IPS-18c (cell line): Measurements from ENCODE around the gene WSCD2.

ENCODE experiments used
- H3K4me3 ChIP-seq: 2 replicates; pipeline ENCODE4 v1.7.0; 2013; ENCODE audit warnings: low read depth, mild to moderate bottlenecking, low read length, moderate library complexity; ENCODE audit not compliant: insufficient read depth
- H3K9me3 ChIP-seq: one replicate; pipeline ENCODE4 v1.6.1; 2013; ENCODE audit warnings: mild to moderate bottlenecking, low read length, moderate library complexity; ENCODE audit not compliant: control insufficient read depth, insufficient read depth

Gene WSCD2

GRCh38 chr12:108228746-108229145 lies 99.7 kb downstream of the WSCD2 start:
- Histone ChIP-seq H3K4me3 (no peak overlapping the region), H3K9me3 (no peaks in the 10 kb centered on the region)

- Histone ChIP-seq H3K4me3 (no peak overlapping the region), H3K9me3 (no peaks in the 10 kb centered on the region)
Measured at GRCh38 chr12:108231109-108231905, 102.2 kb downstream of the WSCD2 start.

DNA sequence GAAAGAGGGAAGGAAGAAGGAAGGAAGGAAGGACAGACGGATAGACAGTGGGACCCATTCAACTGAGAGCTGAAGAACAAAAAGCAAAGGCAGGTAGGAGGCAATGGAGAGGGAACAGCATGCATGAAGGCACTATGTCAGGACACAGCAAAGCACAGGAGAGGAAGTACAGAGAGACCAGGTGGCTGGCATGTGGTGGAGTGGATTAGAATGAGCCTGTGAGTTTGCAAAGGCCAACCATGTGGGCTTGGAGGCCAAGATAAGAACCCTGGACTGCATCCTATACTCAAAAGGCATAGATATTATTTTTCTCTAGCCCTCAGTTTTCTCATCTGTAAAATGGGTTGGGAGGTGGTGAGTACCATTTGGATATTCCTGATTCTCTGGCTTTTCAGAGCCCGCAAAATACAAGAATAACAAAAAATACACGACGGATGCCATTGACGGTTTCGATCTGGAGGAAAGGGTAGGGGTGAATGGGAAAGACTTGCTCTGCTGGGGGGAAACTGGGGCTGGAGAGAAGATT lies 102.9 kb downstream of the WSCD2 start:
- Histone ChIP-seq H3K4me3 (no peak overlapping the region), H3K9me3 (no peaks in the 10 kb centered on the region)

DNA sequence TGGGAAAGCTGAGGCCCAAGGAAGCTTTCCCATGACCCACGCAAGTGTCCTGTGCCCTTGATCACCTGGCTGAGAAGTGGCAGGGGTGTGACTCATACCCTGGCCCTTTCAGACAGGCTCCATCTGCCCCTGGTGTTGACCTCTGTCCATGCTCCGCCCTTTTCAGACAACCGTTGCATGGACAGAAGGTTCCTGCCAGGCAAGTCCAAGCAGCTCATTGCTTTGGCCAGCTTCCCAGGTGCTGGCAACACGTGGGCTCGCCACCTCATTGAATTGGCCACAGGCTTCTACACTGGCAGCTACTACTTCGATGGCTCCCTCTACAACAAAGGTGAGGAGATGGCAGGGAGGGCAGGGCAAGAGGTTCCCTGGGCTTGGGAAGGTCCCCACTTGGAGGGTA lies 103.5 kb downstream of the WSCD2 start:
- H3K4me3 ChIP-seq = no peak overlapping the region

DNA sequence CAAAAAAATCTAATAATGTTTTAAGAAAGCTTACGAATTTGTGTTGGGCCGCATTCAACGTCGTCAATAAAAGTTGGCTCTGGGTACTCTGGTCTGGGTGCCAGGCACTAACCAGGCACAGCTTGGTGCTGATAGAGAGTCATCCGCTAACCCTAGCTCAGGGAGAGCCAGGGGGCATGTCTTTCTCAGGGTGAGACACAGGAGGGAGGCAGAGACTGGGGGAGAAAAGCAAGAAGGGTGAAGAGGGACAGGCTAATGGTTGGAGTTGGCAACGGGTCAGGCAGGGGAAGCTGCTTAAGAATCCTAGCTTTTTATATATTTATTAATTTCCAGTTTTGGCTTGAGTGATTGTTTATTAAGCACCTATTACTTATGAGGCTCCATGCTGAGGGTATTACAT lies 105.1 kb downstream of the WSCD2 start:
- no peaks in the 10 kb centered on the region for H3K9me3 ChIP-seq
- H3K4me3 ChIP-seq = no peak overlapping the region

More for the DNA sequence above, 103.5 kb downstream of the WSCD2 start:
- no peaks in the 10 kb centered on the region for H3K9me3 ChIP-seq

DNA sequence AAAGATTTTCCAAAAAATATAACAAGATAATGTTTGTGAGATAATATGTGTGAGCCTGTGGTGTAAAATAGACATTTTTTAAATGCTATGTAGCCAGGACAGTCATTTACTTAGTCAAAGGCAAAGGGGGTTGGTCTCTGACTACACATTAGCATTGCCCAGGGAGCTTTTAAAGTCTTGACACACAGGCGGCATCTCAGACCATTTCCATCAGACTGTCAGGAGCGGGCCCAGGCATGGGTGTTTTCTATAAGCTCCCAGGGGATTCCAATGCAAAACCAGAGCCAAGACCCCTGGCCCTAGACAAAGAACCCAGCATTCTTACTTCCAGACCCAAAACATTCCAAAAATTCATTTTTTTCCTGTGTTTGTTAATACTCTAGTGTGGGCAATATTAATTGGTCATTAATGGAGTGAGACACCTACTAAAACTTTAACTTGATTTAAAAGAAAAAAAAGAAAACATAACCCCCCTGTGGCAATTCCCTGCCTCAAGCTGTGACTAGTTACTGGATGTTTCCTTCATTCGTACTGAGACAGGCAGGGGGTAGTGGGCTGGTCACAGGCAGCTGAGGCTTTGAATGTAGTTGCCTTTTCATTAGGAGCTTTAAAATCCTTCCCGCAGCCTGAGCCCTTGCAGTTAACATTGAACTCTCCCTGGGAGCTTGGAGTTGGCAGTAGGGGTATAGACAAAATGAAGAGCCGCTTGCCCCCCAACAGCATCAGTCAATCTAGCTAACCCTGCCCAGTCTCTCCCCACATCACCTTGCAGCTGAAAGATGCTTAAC lies 106.3 kb downstream of the WSCD2 start:
- Histone ChIP-seq H3K9me3 (no peaks in the 10 kb centered on the region), H3K4me3 (no peak overlapping the region)

GRCh38 chr12:108235985-108236263 lies 106.8 kb downstream of the WSCD2 start:
- no peaks in the 10 kb centered on the region for H3K9me3 ChIP-seq
- no peak overlapping the region for H3K4me3 ChIP-seq

DNA sequence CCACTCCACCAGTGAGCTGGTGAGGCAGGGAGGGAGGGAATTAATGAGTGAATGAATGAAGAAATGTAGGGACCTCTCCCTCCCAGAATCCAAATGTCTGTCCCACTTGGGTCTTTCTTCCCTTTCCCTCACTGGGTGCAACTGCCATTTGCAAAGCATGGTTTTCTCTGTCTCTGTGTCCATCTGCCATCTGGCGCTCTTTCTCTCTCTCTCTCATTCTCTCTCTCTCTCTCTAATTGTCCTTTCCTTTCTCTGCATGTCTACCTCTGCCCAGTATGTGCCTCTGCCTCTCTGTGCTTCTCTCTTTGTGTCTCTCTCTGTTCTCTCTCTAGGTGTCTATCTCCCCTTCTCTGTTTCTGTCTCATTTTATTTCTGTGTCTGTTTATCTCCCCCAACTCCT lies 107.3 kb downstream of the WSCD2 start:
- H3K4me3 ChIP-seq = no peak overlapping the region
- H3K9me3 ChIP-seq = no peaks in the 10 kb centered on the region

DNA sequence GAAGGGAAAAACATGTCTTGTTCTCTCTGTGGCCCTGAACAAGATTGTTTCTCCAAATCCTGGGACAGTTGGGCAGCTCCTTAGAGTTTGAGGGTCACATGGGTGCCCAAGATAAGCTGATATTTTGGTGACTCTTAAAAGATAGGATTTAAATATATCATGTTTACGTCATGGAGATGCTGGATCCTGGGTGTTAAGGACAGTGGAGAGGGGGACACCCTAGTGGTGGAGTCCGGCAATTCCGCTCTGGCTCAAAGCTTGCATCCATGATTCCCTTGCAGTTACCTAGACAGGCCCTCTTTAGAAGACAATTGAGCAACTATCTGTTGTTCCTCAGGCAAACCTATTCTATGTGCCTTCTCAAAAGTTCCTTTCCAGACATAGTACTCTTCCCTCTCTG lies 108.2 kb downstream of the WSCD2 start:
- H3K4me3 ChIP-seq = no peak overlapping the region
- no peaks in the 10 kb centered on the region for H3K9me3 ChIP-seq

DNA sequence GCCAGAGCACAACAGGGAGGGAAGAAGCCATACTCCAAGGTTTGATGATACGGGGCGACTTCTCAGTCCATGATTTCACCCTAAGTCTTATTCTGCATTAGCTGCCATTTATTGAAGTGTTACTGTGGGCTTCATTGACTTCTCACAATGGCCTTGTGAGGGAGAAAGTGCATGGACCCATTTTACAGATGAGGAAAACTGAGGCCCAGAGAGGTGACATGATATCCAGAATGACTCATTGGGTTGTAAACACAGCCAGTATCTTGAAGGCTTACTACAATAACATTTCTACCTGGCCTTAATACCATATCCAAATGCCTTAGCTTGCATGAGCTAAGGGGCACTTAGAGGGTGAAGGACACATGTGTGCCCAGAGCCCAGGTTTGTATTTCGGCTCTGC lies 109.4 kb downstream of the WSCD2 start:
- Histone ChIP-seq H3K4me3 (no peak overlapping the region), H3K9me3 (no peaks in the 10 kb centered on the region)

GRCh38 chr12:108239378-108239777 lies 110.3 kb downstream of the WSCD2 start:
- H3K9me3 ChIP-seq = no peaks in the 10 kb centered on the region
- H3K4me3 ChIP-seq = no peak overlapping the region

GRCh38 chr12:108240027-108240785 lies 111.1 kb downstream of the WSCD2 start:
- 0 out of 2 replicates have a peak overlapping the region, but pooled peaks have one; percentile 22 for H3K4me3 ChIP-seq
- H3K9me3 ChIP-seq = no peaks in the 10 kb centered on the region

DNA sequence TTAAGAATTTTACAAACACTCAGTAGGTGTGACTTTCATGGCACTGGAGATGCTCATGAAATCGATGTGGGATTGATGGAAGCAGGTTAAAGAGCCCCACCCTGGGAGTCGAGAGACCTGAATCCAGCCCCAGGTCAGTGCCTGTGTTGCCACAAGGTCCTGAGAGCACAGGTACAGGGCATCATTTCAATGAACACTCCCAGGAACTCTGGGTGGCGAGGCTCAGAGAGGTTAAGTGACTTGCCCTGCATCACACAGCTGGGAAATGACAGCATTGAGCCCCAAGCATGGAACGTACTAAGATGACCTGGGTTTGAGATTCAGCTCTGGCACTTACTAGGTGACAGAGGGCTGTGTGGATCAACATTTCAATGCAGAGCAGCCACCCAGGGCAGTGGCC lies 111.8 kb downstream of the WSCD2 start:
- Histone ChIP-seq H3K9me3 (no peaks in the 10 kb centered on the region), H3K4me3 (no peak overlapping the region)

DNA sequence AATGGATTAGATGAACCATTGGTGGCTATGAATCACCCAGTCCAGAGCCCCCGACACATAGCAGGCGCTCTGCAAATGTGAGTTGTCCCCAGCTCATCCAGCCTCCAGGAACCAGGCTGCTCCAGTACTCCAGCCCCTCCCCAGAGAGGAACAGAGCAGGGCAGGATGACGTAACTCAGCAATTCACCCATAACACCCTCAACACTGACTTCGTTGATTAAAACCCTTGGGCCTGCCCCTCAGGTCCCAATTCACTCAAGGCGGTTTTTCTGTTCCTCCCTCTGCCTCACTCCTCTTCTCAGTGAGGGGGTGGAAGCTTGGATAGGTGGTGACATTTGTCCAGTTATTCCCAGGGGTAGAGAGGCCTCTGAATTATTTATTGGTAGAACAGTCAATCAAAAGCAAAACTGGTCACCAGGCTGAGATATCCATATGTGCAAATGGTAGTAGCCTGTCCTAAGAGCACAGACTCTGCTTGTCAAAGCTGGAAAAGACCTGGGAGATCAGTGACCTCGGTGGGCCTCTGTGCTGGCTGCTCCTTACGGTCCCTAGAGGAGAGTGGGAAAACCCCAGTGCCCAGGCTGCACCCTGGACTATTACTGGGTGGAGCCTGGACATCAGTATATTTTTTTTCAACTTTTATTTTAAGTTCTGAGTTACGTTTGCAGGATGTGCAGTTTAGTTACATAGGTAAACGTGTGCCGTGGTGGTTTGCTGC lies 113.1 kb downstream of the WSCD2 start:
- H3K4me3 ChIP-seq = no peak overlapping the region
- no peaks in the 10 kb centered on the region for H3K9me3 ChIP-seq

DNA sequence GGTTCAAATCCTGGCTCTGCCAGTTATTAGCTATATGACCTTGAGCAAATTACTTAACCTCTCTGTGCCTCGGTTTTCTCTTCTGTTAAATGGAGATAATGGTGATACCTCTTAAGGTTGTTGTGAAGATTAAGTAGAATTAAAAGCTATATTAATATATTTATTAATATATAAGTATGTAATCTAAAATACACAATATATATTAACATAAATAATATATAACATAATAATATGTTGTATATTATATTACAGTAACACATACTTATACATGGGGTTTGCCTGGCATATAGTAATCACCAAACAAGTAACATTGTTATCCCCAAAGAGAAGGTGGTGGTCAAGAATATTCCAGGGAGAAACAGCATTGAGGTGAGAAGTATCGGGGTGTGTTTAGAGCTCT lies 118.0 kb downstream of the WSCD2 start:
- H3K4me3 ChIP-seq = no peak overlapping the region

GRCh38 chr12:108248011-108248410 lies 118.9 kb downstream of the WSCD2 start:
- no peak overlapping the region for H3K4me3 ChIP-seq
- H3K9me3 ChIP-seq = no peaks in the 10 kb centered on the region

More for the DNA sequence above, 118.0 kb downstream of the WSCD2 start:
- H3K9me3 ChIP-seq = no peaks in the 10 kb centered on the region

DNA sequence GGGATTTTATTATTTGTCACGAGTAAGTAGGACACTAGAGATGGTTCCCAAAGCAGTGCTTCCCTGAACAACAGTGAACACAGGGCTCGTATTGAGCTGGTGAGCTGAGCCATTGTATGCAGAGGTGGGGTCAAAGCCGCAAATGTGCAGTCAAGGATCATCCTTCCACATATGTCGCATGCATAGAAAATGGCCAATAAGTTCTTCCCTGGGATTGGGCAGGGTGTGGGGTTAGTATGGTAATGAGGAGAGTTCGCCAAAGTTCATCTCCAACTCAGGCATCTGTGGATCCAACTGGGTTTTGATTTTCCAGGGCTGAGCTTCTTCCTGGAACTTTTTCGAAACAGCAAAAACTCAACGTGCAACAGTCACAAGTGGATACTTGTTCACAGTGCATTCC lies 123.4 kb downstream of the WSCD2 start:
- no peaks in the 10 kb centered on the region for H3K9me3 ChIP-seq

More for the DNA sequence above, 123.4 kb downstream of the WSCD2 start:
- no peak overlapping the region for H3K4me3 ChIP-seq
